GM12865 (cell line): Measurements from ENCODE around the gene ASCL5.
A peak's percentile ranks its signal among the peaks of the same experiment; 100 is the strongest.

Source experiments
- DNase-seq: peaks from one replicate; pipeline ENCODE4 v3.0.0; 2010; ENCODE audit warnings: low read depth
- H3K4me3 ChIP-seq: 2 replicates; pipeline ENCODE4 v1.5.1; 2011; ENCODE audit warnings: mild to moderate bottlenecking, low read depth, low read length, control low read depth
- CTCF ChIP-seq: IDR thresholded peaks from 2 replicates; pipeline ENCODE4 v1.5.1; 2011; ENCODE audit warnings: low read length, control low read depth, low read depth, inconsistent platforms; ENCODE audit not compliant: insufficient read depth; ENCODE audit errors: missing control alignments

Gene ASCL5

GRCh38 chr1:201104141-201104540 is 22.8 kb downstream of the ASCL5 start:
- H3K4me3 ChIP-seq = no peak overlapping the region
- no peak for TF ChIP-seq CTCF
- DNase-seq = no peak

- TF ChIP-seq CTCF = no peak
- H3K4me3 ChIP-seq = no peak overlapping the region
- DNase-seq = no peak
Measured at GRCh38 chr1:201103666-201104065, 23.3 kb downstream of the ASCL5 start.

GRCh38 chr1:201100169-201100930 is 26.6 kb downstream of the ASCL5 start:
- TF ChIP-seq CTCF = no peak
- no peak overlapping the region for H3K4me3 ChIP-seq
- no peak for DNase-seq

- H3K4me3 ChIP-seq = no peak overlapping the region
- no peak for TF ChIP-seq CTCF
- no peak for DNase-seq
Measured at GRCh38 chr1:201098992-201099677, 27.8 kb downstream of the ASCL5 start.

GRCh38 chr1:201096977-201097856 is 29.8 kb downstream of the ASCL5 start:
- TF ChIP-seq CTCF = no peak
- no peak for DNase-seq
- H3K4me3 ChIP-seq = no peak overlapping the region

- H3K4me3 ChIP-seq = no peak overlapping the region
- DNase-seq = peak; percentile 24
- TF ChIP-seq CTCF = no peak
Measured at GRCh38 chr1:201096041-201096461, 30.9 kb downstream of the ASCL5 start.
